ENCODE results near the gene LMAN2.

LMAN2 gene

DNA sequence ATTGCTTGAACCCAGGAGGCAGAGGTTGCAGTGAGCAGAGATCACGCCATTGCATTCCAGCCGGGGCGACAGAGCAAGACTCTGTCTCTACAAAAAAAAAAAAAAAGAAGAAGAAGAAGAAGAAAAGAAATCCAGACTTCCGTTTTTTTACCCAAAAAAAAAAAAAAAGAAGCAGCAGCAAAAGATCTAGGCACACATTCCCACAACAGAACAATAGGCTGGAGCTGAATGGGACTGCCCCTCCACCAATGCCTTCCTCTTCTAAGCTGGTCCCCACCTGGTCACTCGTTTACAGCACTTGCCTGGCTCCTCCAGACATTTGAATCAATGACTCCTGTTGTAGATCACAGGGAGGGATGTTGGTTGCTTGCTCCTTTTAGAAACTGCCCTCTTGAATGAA lies 1.6 kb upstream of the LMAN2 start:
- Mint-ChIP-seq H3K9me3 (no peaks in the 10 kb centered on the region), H3K4me3 (peak overlapping the region; percentile 60 to 82 (median 70)), H3K36me3 (ENCODE audit: low read depth) (no peaks in the 10 kb centered on the region), H3K4me1 (peaks cover 29% of the 10 kb centered on the region), H3K27ac (peak overlapping the region; percentile 27 to 55 (median 38)), H3K27me3 (ENCODE audit: low read depth) (peaks cover 8% of the 10 kb centered on the region)
- TF ChIP-seq, protein P1, sequence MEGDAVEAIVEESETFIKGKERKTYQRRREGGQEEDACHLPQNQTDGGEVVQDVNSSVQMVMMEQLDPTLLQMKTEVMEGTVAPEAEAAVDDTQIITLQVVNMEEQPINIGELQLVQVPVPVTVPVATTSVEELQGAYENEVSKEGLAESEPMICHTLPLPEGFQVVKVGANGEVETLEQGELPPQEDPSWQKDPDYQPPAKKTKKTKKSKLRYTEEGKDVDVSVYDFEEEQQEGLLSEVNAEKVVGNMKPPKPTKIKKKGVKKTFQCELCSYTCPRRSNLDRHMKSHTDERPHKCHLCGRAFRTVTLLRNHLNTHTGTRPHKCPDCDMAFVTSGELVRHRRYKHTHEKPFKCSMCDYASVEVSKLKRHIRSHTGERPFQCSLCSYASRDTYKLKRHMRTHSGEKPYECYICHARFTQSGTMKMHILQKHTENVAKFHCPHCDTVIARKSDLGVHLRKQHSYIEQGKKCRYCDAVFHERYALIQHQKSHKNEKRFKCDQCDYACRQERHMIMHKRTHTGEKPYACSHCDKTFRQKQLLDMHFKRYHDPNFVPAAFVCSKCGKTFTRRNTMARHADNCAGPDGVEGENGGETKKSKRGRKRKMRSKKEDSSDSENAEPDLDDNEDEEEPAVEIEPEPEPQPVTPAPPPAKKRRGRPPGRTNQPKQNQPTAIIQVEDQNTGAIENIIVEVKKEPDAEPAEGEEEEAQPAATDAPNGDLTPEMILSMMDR (IDR thresholded peaks at IDR 0.05; ENCODE audit: unreplicated experiment in 3 of 3), result no peak

DNA sequence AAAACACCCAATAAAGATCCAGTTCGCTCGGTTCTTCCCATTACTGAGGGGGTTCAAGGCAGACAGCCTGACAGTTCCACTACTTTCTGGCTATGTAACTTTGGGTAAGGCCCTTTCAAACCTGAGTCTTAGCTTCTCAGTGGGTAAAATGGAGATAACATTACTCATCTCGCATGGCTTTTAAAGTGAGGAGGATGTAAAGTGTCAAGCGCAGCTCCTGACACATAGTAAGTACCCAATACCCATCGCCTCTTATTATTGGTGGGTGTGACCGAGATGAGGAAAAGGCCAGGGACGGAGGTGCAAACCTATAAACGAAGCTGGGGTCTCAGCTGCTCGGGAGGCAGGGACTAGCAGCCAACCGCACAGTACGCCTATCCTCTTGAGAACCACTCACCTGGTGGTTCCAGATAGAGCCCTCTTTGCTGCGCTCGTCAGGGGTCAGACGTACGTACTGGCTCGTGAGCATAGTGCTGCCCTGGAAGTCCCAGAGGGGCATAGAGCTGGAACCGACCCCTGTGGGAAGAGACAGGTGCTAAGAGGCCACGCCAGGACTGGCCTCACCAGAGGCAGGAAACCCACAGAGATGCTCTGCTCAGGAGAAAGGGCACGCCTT lies 584 bp downstream of the LMAN2 start:
- peaks cover 3% of the 10 kb centered on the region for H3K27me3 Mint-ChIP-seq (ENCODE audit: low read depth)
- peaks cover 35% of the 10 kb centered on the region for H3K4me1 Mint-ChIP-seq

DNA sequence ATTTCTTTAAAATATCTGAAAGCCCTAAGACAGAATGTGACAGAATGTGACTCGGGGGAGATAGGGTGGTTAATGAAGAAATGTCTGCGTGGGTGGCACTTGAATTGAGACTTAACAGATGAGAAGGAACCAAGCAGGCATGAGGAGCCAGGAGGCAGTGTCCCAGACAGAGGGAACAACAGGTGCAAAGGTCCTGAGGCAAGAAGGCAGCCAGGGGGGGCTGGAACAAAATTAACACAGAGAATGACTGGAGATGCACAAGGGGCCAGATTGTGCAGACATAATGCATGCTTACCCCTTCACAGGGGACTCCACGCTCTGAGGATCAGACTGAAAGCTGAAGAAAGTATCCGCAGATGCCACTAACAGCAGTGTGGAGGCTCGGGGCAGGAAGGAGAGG lies 1.7 kb downstream of the LMAN2 start:
- H3K36me3 Mint-ChIP-seq (ENCODE audit: low read depth), result peaks cover 12% of the 10 kb centered on the region
- no peaks in the 10 kb centered on the region for H3K9me3 Mint-ChIP-seq
- H3K4me1 Mint-ChIP-seq, result peaks cover 35% of the 10 kb centered on the region
- H3K4me3 Mint-ChIP-seq, result peak overlapping the region; percentile 91 to 98 (median 96)
- peak overlapping the region; percentile 98 to 100 (median 99) for H3K27ac Mint-ChIP-seq
- TF ChIP-seq, protein P1 (IDR thresholded peaks at IDR 0.05; ENCODE audit: unreplicated experiment in 3 of 3), result no peak
- peaks cover 3% of the 10 kb centered on the region for H3K27me3 Mint-ChIP-seq (ENCODE audit: low read depth)

More for the DNA sequence above, 584 bp downstream of the LMAN2 start:
- Mint-ChIP-seq H3K9me3 (no peaks in the 10 kb centered on the region), H3K36me3 (ENCODE audit: low read depth) (peaks cover 12% of the 10 kb centered on the region), H3K27ac (peak overlapping the region; percentile 98 to 100 (median 99)), H3K4me3 (peak overlapping the region; percentile 91 to 98 (median 96))
- TF ChIP-seq, protein P1 (IDR thresholded peaks at IDR 0.05; ENCODE audit: unreplicated experiment in 3 of 3), result no peak

DNA sequence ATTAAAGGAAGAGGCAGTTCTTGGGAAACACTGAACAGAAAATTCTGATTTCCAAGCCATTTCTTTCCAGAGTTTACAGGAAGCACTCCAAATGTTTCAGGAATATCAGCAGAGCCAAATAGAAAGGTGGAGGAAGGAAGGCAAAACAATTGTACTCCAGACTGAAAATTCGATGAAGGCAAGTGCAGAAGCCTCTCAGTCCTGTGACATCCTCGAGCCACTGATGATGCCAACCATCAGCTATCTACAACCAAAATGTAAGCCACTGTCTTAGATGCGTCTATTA lies 2.2 kb downstream of the LMAN2 start:
- TF ChIP-seq, protein P1 (IDR thresholded peaks at IDR 0.05; ENCODE audit: unreplicated experiment in 3 of 3), result no peak
- Mint-ChIP-seq H3K4me3 (peak overlapping the region; percentile 91 to 98 (median 96)), H3K27me3 (ENCODE audit: low read depth) (peaks cover 3% of the 10 kb centered on the region), H3K27ac (peak overlapping the region; percentile 69 to 99 (median 98)), H3K4me1 (peaks cover 35% of the 10 kb centered on the region), H3K36me3 (ENCODE audit: low read depth) (peaks cover 12% of the 10 kb centered on the region), H3K9me3 (no peaks in the 10 kb centered on the region)

DNA sequence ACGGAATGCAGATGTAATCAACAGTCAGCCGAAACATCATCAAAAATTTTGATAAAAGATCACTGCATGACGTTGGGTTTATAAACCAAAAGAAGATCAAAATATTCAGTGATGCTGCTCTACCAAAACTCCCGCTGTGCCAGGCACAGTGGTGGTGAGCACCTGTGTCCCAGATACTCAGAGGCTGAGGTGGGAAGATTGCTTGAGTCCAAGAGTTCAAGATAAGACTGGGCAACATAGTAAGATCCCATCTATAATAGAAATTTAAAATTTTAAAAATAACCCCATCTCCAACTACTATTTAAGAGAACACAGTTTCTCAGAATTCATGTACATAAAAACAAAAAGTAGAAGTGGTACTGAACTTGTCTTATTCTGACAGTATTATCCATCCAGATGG lies 3.8 kb downstream of the LMAN2 start:
- H3K4me3 Mint-ChIP-seq, result peak overlapping the region in 2 of 3 experiments; percentile 40 to 46
- H3K4me1 Mint-ChIP-seq, result peaks cover 35% of the 10 kb centered on the region
- no peak overlapping the region for H3K27ac Mint-ChIP-seq
- TF ChIP-seq, protein P1 (IDR thresholded peaks at IDR 0.05; ENCODE audit: unreplicated experiment in 3 of 3), result no peak
- no peaks in the 10 kb centered on the region for H3K9me3 Mint-ChIP-seq
- H3K27me3 Mint-ChIP-seq (ENCODE audit: low read depth), result peaks cover 3% of the 10 kb centered on the region
- peaks cover 18% of the 10 kb centered on the region for H3K36me3 Mint-ChIP-seq (ENCODE audit: low read depth)

DNA sequence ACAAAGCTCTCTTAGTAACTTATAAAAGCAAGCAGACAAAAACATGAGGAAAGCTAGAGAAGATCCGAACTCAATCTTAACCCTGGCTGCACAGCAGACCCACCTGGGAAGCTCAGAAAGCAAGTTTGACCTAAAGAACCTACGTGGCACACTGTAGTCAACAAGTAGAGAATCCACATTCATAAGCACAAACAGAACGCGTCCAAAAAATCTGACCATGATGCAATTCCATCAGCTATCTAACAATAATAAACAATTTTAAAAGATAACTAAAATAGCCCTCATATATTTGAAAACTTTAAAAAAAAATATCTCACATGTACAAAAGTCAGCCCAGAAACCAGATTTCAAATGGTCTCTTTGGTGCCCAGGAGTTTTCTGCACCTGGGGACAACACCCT lies 4.6 kb downstream of the LMAN2 start:
- no peaks in the 10 kb centered on the region for H3K9me3 Mint-ChIP-seq
- TF ChIP-seq, protein P1 (IDR thresholded peaks at IDR 0.05; ENCODE audit: unreplicated experiment in 3 of 3), result no peak

More for the DNA sequence above, 4.6 kb downstream of the LMAN2 start:
- H3K4me3 Mint-ChIP-seq, result peak overlapping the region in 1 of 3 experiments; percentile 38
- no peak overlapping the region for H3K27ac Mint-ChIP-seq
- H3K36me3 Mint-ChIP-seq (ENCODE audit: low read depth), result peaks cover 19% of the 10 kb centered on the region
- peaks cover 3% of the 10 kb centered on the region for H3K27me3 Mint-ChIP-seq (ENCODE audit: low read depth)
- peaks cover 31% of the 10 kb centered on the region for H3K4me1 Mint-ChIP-seq

Measured in nephron (organoid).